Myometrial cell (primary cell): Measurements from ENCODE around the gene MARCKSL1. TPM values are rescaled to one million over a fixed set of nuclear protein-coding genes. Genes with fewer than 3 reads are reported as not detected.

Source experiments
- total RNA-seq: library from RNA; depleted of rRNA; stranded (reverse); fragments of >200 nt; gene quantifications from 2 replicates; pipeline ENCODE4 v1.2.3, GENCODE V29; 2015

The MARCKSL1 gene, protein sequence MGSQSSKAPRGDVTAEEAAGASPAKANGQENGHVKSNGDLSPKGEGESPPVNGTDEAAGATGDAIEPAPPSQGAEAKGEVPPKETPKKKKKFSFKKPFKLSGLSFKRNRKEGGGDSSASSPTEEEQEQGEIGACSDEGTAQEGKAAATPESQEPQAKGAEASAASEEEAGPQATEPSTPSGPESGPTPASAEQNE
- total RNA-seq, result 38.6 and 39.5 TPM in 2 replicates

GRCh38 chr1:32335790-32336590 lies at the start of gene MARCKSL1:
Gene MARCKSL1 (minus strand): TSS chr1:32336233. CDS start chr1:32336033, 200 bp downstream.

DNA sequence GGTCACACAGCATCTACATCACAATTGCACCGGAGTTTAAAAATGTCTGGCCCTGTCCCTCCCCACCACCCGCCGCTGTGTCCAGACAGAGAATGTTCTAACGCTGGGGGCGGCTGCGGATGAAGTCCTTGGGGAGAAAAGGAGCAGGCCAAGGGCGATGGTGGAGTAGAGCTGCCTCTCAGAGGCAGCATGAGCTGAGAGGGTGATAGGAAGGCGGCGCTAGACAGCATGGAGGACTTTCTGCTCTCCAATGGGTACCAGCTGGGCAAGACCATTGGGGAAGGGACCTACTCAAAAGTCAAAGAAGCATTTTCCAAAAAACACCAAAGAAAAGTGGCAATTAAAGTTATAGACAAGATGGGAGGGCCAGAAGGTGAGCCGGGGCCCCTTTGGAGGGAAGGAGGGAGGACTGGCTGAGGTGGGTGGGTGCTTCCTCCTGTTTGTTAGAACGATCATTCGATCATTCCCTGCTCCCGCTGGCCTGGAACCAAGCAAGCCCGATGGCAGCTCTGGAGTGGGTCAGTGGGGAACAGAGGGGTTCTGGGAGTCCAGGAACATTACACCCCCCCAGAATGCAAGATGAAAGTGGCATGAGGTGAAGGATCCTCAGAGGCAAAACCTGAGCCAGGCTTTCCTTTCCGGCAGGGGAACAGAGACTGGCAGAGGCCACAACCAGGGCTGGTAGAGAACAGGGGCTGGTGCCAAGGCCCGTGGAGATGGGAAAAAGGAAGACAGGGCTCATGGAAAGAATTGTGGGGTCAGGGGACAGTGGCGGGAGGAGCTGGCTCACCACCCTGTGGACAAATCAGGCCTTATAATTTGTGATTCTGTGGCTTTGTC lies 26.7 kb upstream of the MARCKSL1 start, which contains the start of the genes FAM229A and TSSK3:
TSS of gene FAM229A (minus strand) at position 12 of the 840 bp plus-strand sequence. CDS start 394 bp downstream, outside the sequence.
TSS of gene TSSK3 (plus strand) at position 66 of the 840 bp plus-strand sequence. CDS start at position 229, 163 bp downstream.

DNA sequence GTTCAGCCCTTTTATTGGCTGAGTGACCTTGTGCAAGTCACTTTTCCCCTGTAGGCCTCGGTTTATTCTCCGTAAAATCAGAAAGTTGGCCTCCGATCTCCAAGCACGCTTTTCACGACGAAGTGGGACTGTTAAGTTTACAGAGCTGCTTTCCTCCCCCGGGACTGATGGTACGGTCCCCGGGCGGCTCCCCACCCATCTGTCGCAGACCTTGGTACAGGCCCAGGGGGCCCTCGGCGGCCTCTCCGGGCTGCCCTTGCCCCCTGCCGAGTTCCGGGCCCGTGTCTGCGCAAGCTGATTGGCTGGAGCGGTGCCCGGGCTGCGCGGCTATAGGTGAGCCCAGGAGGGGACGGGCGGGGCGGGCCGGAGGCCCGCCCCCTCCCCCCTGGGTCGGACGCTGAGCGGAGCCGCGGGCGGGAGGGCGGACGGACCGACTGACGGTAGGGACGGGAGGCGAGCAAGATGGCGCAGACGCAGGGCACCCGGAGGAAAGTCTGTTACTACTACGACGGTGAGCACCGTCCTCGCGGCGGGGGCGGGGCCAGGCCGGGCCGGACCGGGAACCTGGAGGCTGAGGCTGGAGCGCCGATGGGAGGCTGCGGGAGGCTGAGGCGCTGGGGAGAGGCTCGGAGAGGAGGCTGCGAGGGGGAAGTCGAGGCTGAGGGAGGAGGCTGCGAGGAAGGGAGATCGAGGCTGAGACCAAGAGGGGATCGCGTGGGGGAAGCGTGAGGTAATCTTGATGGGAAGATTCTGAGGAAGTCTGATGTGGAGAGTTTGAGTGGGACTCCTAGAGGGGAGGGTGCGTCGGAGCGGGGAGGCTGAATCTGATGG lies 44.1 kb downstream of the MARCKSL1 start, which contains the start of gene HDAC1:
TSS of gene HDAC1 (plus strand) at position 376 of the 831 bp plus-strand sequence. CDS start at position 463, 87 bp downstream.

Other genes starting within 250 kb of the MARCKSL1 start
- gene KPNA6, start 228.2 kb downstream of the MARCKSL1 start, total RNA-seq, result 45.3 and 47.7 TPM in 2 replicates
- gene TXLNA, start 156.6 kb downstream of the MARCKSL1 start, total RNA-seq, result 57.9 and 77.3 TPM in 2 replicates
- gene CCDC28B, start 135.6 kb downstream of the MARCKSL1 start, total RNA-seq, result 17.6 and 17.9 TPM in 2 replicates
- 1.4 and 2.1 TPM in 2 replicates for gene IQCC, start 130.6 kb downstream of the MARCKSL1 start, total RNA-seq
- not detected in 2 replicates for gene DCDC2B, start 127.1 kb downstream of the MARCKSL1 start, total RNA-seq
- gene TMEM234, start 113.9 kb downstream of the MARCKSL1 start, total RNA-seq, result 14.2 and 16.4 TPM in 2 replicates
- 502 and 539 TPM in 2 replicates for gene EIF3I, start 113.8 kb downstream of the MARCKSL1 start, total RNA-seq
- gene FAM167B, start 89.0 kb downstream of the MARCKSL1 start, total RNA-seq, result 0.35 TPM in 1 of 2 replicates, not detected in the other
- gene LCK, start 85.0 kb downstream of the MARCKSL1 start, total RNA-seq, result not detected in 2 replicates
- 65.6 and 69.5 TPM in 2 replicates for gene HDAC1, start 44.1 kb downstream of the MARCKSL1 start, total RNA-seq
- gene FAM229A, start 26.3 kb upstream of the MARCKSL1 start, total RNA-seq, result 0.89 TPM in 1 of 2 replicates, not detected in the other
- not detected in 2 replicates for gene TSSK3, start 26.3 kb upstream of the MARCKSL1 start, total RNA-seq
- 64.7 and 77.3 TPM in 2 replicates for gene BSDC1, start 58.2 kb upstream of the MARCKSL1 start, total RNA-seq
- gene ZBTB8B, start 128.8 kb upstream of the MARCKSL1 start, total RNA-seq, result not detected in 2 replicates
- 3.0 and 3.2 TPM in 2 replicates for gene ZBTB8A, start 203.2 kb upstream of the MARCKSL1 start, total RNA-seq